Measurements from ENCODE around the gene MCTP2.

The MCTP2 gene

GRCh38 chr15:94381384-94381783 is 150.0 kb downstream of the MCTP2 start:
- Histone ChIP-seq H3K4me3 (ENCODE audit: low read depth, low read length) (no peak overlapping the region), H3K36me3 (no peaks in the 10 kb centered on the region), H3K27ac (no peak overlapping the region), H3K9me3 (ENCODE audit: severe bottlenecking) (no peaks in the 10 kb centered on the region), H3K27me3 (ENCODE audit: insufficient read depth, low read depth, severe bottlenecking) (peaks cover 71% of the 10 kb centered on the region)
- no peak for DNase-seq
- TF ChIP-seq, protein P1, sequence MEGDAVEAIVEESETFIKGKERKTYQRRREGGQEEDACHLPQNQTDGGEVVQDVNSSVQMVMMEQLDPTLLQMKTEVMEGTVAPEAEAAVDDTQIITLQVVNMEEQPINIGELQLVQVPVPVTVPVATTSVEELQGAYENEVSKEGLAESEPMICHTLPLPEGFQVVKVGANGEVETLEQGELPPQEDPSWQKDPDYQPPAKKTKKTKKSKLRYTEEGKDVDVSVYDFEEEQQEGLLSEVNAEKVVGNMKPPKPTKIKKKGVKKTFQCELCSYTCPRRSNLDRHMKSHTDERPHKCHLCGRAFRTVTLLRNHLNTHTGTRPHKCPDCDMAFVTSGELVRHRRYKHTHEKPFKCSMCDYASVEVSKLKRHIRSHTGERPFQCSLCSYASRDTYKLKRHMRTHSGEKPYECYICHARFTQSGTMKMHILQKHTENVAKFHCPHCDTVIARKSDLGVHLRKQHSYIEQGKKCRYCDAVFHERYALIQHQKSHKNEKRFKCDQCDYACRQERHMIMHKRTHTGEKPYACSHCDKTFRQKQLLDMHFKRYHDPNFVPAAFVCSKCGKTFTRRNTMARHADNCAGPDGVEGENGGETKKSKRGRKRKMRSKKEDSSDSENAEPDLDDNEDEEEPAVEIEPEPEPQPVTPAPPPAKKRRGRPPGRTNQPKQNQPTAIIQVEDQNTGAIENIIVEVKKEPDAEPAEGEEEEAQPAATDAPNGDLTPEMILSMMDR (IDR thresholded peaks at IDR 0.05; ENCODE audit: low read depth, low read length): no peak

DNA sequence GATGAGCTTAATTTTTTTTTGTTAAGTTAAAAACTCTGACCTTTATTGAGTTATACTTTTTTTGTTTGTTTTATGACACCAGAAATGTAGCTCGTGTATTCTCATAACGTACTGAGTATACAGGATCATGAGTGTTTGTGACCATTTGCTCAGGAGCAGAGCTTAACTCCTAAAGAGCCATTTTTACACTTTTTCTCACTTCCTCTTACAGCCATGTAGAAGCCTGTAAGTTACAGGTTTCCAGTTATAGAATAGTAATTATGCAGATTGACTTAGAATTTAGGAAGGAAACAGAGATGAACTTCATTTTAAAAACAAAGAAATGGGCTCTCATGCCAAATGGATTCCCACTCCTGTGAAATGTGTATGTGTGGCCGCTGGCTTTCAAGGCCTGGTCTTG is 151.7 kb downstream of the MCTP2 start:
- Histone ChIP-seq H3K4me3 (ENCODE audit: low read depth, low read length) (no peak overlapping the region), H3K36me3 (no peaks in the 10 kb centered on the region)
- no peak for DNase-seq

DNA sequence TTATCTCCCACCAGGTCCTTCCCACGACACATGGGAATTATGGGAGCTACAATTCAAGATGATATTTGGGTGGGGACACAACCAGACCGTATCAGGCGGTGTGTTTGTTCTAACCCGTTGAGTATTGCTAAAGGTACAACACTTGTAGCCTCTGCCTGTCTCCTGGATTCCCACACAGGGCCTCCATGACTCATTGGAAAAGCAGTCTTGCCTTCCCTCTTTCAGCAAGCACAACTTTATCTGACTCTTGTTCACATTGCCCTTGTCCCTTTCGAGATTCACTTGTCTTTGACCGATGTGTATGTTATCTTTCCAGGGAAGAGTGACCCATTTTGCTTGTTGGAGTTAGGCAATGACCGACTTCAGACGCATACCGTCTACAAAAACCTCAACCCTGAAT is 152.3 kb downstream of the MCTP2 start:
- no peaks in the 10 kb centered on the region for H3K36me3 ChIP-seq
- no peak overlapping the region for H3K4me3 ChIP-seq (ENCODE audit: low read depth, low read length)
- H3K9me3 ChIP-seq (ENCODE audit: severe bottlenecking): no peaks in the 10 kb centered on the region
- H3K27me3 ChIP-seq (ENCODE audit: insufficient read depth, low read depth, severe bottlenecking): peaks cover 66% of the 10 kb centered on the region
- DNase-seq: no peak
- H3K27ac ChIP-seq: no peak overlapping the region
- TF ChIP-seq, protein P1 (IDR thresholded peaks at IDR 0.05; ENCODE audit: low read depth, low read length): no peak

More for the DNA sequence above, 151.7 kb downstream of the MCTP2 start:
- TF ChIP-seq, protein P1 (IDR thresholded peaks at IDR 0.05; ENCODE audit: low read depth, low read length): no peak
- Histone ChIP-seq H3K27me3 (ENCODE audit: insufficient read depth, low read depth, severe bottlenecking) (peaks cover 66% of the 10 kb centered on the region), H3K9me3 (ENCODE audit: severe bottlenecking) (no peaks in the 10 kb centered on the region), H3K27ac (no peak overlapping the region)

DNA sequence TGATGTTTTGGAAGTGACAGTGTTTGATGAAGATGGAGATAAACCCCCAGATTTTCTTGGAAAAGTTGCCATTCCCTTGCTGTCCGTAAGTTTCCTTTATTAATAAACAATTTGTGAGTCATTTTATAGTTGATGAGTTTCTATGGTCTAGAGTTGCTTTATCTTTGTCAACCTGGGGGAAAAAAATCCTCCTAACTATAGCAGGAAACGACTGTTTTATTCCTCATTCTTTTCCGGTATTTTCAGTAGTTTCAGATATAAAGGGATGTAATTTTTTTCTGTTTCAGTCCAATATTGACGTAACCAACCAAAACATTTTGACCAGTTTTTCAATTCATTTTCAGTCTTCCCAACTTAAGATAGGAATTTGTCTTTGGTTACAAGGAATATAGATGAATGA is 154.1 kb downstream of the MCTP2 start:
- TF ChIP-seq, protein P1 (IDR thresholded peaks at IDR 0.05; ENCODE audit: low read depth, low read length): no peak
- H3K4me3 ChIP-seq (ENCODE audit: low read depth, low read length): no peak overlapping the region
- H3K27me3 ChIP-seq (ENCODE audit: insufficient read depth, low read depth, severe bottlenecking): peaks cover 70% of the 10 kb centered on the region
- no peaks in the 10 kb centered on the region for H3K9me3 ChIP-seq (ENCODE audit: severe bottlenecking)
- H3K36me3 ChIP-seq: no peaks in the 10 kb centered on the region
- no peak overlapping the region for H3K27ac ChIP-seq
- DNase-seq: no peak

DNA sequence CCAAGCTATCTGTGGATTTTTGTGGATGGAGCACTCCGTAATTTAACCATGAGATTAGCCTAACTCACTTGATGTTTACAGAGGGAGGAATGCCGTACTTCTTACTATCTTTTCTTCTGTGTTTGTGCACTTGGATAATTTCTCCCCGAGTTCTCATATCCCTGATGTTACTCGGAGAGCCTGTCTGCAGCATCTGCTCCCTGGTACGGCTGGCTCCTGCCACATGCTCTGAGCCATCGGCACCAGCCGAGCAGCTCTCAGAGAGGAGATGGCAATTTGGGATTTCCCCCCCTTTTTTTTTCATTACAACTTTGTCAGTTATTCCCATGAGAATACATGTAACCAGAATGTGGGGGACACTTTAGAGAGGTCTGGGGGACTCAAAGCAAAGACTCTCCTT is 155.0 kb downstream of the MCTP2 start:
- TF ChIP-seq, protein P1 (IDR thresholded peaks at IDR 0.05; ENCODE audit: low read depth, low read length): no peak
- no peak overlapping the region for H3K4me3 ChIP-seq (ENCODE audit: low read depth, low read length)
- H3K36me3 ChIP-seq: no peaks in the 10 kb centered on the region
- no peaks in the 10 kb centered on the region for H3K9me3 ChIP-seq (ENCODE audit: severe bottlenecking)
- no peak overlapping the region for H3K27ac ChIP-seq
- peaks cover 70% of the 10 kb centered on the region for H3K27me3 ChIP-seq (ENCODE audit: insufficient read depth, low read depth, severe bottlenecking)
- DNase-seq: no peak

GRCh38 chr15:94387442-94387841 is 156.1 kb downstream of the MCTP2 start:
- no peaks in the 10 kb centered on the region for H3K9me3 ChIP-seq (ENCODE audit: severe bottlenecking)
- H3K27me3 ChIP-seq (ENCODE audit: insufficient read depth, low read depth, severe bottlenecking): peaks cover 70% of the 10 kb centered on the region
- no peak for DNase-seq
- H3K4me3 ChIP-seq (ENCODE audit: low read depth, low read length): no peak overlapping the region
- TF ChIP-seq, protein P1 (IDR thresholded peaks at IDR 0.05; ENCODE audit: low read depth, low read length): no peak
- H3K36me3 ChIP-seq: no peaks in the 10 kb centered on the region
- no peak overlapping the region for H3K27ac ChIP-seq

Measured in WERI-Rb-1 (cell line).